Endothelial cell of umbilical vein (primary cell): ENCODE results near the gene ZSWIM7.

ENCODE experiments used
- CTCF ChIP-seq, 2 donors: IDR thresholded peaks; 1 replicate in 1 of 2; 2 replicates in 1 of 2; pipeline ENCODE4 v1.5.1; 2011; ENCODE audit warnings: low read length in 2 of 2, mild to moderate bottlenecking in 2 of 2, moderate library complexity in 2 of 2, control low read depth in 1 of 2, inconsistent platforms in 1 of 2, low read depth in 1 of 2; ENCODE audit not compliant: insufficient read depth in 1 of 2; ENCODE audit errors: extremely low read depth in 1 of 2
- EZH2 ChIP-seq: IDR thresholded peaks from 2 replicates; pipeline ENCODE4 v1.6.1; 2012; ENCODE audit warnings: borderline replicate concordance, low read depth, mild to moderate bottlenecking, moderate library complexity, low read length, inconsistent platforms; ENCODE audit not compliant: severe bottlenecking
- FOS ChIP-seq: IDR thresholded peaks from 2 replicates; pipeline ENCODE4 v1.6.1; 2011; ENCODE audit warnings: mild to moderate bottlenecking, low read length, moderate library complexity, borderline replicate concordance; ENCODE audit not compliant: insufficient read depth
- GATA2 ChIP-seq: IDR thresholded peaks from 2 replicates; pipeline ENCODE4 v1.7.0; 2011; ENCODE audit warnings: low read depth, mild to moderate bottlenecking, moderate library complexity, mixed read lengths, low read length; ENCODE audit not compliant: insufficient read length, insufficient read depth
- JUN ChIP-seq: IDR thresholded peaks from 2 replicates; pipeline ENCODE4 v1.6.1; 2011; ENCODE audit warnings: borderline replicate concordance, low read depth; ENCODE audit not compliant: insufficient read length, insufficient read depth
- MAX ChIP-seq: IDR thresholded peaks from 2 replicates; pipeline ENCODE4 v1.6.1; 2011; ENCODE audit not compliant: insufficient read depth, insufficient read length
- MYC ChIP-seq: IDR thresholded peaks from one replicate; pipeline ENCODE4 v1.6.1; 2011; ENCODE audit warnings: mild to moderate bottlenecking, low read depth, low read length
- POLR2A ChIP-seq: IDR thresholded peaks from 2 replicates; pipeline ENCODE4 v1.6.1; 2012; ENCODE audit warnings: low read depth, mild to moderate bottlenecking, control low read depth, low read length
- POLR2AphosphoS5 ChIP-seq: IDR thresholded peaks from 2 replicates; pipeline ENCODE4 v1.6.1; 2012; ENCODE audit warnings: low read depth, mild to moderate bottlenecking, control low read depth, low read length, moderate library complexity; ENCODE audit not compliant: insufficient read depth

- TF ChIP-seq CTCF (IDR thresholded peaks at IDR 0.05; ENCODE audit: extremely low read depth in 1 of 2, insufficient read depth in 1 of 2, low read depth in 1 of 2, low read length in 2 of 2) = no peak
- no peak for TF ChIP-seq POLR2AphosphoS5
- no peak for TF ChIP-seq POLR2A
- TF ChIP-seq MAX = no peak
- no peak for TF ChIP-seq GATA2
- TF ChIP-seq JUN = no peak
- TF ChIP-seq EZH2 = no peak
- TF ChIP-seq MYC = no peak
- no peak for TF ChIP-seq FOS
Observed at GRCh38 chr17:15972497-15972951, 27.0 kb downstream of the ZSWIM7 start.
